ENCODE data around the gene PSMD13.
"Not testable (repeated sequence)": the region's sequence is repeated elsewhere in the genome, so short reads cannot be mapped to it uniquely, and the experiment has no call there.

PSMD13 gene

GRCh38 chr11:282630-283360 is 46.0 kb downstream of the PSMD13 start:
- TF ChIP-seq, protein P1, sequence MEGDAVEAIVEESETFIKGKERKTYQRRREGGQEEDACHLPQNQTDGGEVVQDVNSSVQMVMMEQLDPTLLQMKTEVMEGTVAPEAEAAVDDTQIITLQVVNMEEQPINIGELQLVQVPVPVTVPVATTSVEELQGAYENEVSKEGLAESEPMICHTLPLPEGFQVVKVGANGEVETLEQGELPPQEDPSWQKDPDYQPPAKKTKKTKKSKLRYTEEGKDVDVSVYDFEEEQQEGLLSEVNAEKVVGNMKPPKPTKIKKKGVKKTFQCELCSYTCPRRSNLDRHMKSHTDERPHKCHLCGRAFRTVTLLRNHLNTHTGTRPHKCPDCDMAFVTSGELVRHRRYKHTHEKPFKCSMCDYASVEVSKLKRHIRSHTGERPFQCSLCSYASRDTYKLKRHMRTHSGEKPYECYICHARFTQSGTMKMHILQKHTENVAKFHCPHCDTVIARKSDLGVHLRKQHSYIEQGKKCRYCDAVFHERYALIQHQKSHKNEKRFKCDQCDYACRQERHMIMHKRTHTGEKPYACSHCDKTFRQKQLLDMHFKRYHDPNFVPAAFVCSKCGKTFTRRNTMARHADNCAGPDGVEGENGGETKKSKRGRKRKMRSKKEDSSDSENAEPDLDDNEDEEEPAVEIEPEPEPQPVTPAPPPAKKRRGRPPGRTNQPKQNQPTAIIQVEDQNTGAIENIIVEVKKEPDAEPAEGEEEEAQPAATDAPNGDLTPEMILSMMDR (IDR thresholded peaks at IDR 0.05; ENCODE audit: control insufficient read depth, extremely low read depth, insufficient read depth): no peak
- DNase-seq (ENCODE audit: low read depth): no peak
- no peak overlapping the region for H3K4me3 ChIP-seq (ENCODE audit: low read depth, low read length)

GRCh38 chr11:283405-284104 is 46.8 kb downstream of the PSMD13 start:
- no peak for DNase-seq (ENCODE audit: low read depth)
- TF ChIP-seq, protein P1 (IDR thresholded peaks at IDR 0.05; ENCODE audit: control insufficient read depth, extremely low read depth, insufficient read depth): no peak
- H3K4me3 ChIP-seq (ENCODE audit: low read depth, low read length): no peak overlapping the region

- DNase-seq (ENCODE audit: low read depth): no peak
- TF ChIP-seq, protein P1 (IDR thresholded peaks at IDR 0.05; ENCODE audit: control insufficient read depth, extremely low read depth, insufficient read depth): no peak
- H3K4me3 ChIP-seq (ENCODE audit: low read depth, low read length): no peak overlapping the region
Measured at GRCh38 chr11:284105-285020, 47.6 kb downstream of the PSMD13 start.

DNA sequence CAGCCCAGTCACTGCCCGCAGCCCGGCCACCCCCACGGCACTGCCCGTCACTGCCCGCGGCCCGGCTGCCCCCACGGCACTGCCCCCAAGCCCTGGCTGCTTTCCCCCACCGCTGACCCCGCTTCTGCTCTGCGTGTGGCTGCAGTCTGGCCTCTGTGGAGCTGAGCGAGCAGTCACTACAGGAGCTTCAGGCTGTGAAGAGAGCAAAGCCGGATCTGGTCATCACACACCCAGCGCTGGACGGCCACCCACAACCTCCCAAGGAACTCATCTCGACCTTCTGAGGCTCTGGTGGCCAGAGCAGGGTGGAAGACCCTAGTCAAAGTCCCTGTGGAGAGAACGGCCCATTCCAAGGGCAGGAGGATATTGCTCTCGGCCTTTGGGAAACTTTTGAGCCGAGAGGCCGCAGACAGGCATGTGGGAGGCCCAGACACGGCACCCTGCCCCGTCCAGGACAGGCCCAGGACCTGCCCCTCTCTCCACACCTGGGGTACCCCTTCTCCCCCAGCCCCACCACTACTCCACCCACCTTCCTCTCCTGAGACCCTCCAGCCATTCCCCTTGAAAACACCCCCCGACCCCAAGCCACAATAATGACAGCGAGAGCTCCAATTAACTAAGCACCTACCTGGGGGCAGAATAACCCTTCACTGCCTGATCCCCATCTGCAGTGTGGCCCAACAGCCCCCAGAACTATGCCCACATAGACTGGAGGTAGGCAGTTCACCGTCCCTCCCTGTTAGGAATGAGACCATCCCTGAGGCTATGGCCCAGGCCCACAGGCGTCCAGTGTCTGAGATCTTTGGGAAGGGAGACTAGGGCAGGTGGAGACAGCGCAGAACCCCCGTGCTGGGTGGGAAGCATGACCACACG is 48.5 kb downstream of the PSMD13 start:
- H3K4me3 ChIP-seq (ENCODE audit: low read depth, low read length): no peak overlapping the region
- no peak for DNase-seq (ENCODE audit: low read depth)
- TF ChIP-seq, protein P1 (IDR thresholded peaks at IDR 0.05; ENCODE audit: control insufficient read depth, extremely low read depth, insufficient read depth): no peak

DNA sequence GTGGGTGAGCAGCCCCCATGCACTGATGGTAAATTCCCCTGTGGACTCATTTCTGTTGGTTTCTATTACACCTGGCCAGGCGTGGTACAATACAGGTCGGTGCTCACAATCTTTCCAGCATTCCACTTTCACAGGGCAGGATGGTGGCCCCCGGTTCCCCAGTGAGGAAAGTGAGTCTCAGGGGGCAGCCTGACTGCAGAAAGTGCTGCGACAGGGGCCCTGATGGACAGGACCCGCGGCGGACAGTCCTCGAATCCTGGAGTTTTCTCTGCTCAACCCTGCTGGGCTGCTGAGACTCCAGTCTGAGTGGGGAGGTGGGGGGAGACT is 49.1 kb downstream of the PSMD13 start:
- no peak overlapping the region for H3K4me3 ChIP-seq (ENCODE audit: low read depth, low read length)
- TF ChIP-seq, protein P1 (IDR thresholded peaks at IDR 0.05; ENCODE audit: control insufficient read depth, extremely low read depth, insufficient read depth): no peak
- DNase-seq (ENCODE audit: low read depth): no peak

DNA sequence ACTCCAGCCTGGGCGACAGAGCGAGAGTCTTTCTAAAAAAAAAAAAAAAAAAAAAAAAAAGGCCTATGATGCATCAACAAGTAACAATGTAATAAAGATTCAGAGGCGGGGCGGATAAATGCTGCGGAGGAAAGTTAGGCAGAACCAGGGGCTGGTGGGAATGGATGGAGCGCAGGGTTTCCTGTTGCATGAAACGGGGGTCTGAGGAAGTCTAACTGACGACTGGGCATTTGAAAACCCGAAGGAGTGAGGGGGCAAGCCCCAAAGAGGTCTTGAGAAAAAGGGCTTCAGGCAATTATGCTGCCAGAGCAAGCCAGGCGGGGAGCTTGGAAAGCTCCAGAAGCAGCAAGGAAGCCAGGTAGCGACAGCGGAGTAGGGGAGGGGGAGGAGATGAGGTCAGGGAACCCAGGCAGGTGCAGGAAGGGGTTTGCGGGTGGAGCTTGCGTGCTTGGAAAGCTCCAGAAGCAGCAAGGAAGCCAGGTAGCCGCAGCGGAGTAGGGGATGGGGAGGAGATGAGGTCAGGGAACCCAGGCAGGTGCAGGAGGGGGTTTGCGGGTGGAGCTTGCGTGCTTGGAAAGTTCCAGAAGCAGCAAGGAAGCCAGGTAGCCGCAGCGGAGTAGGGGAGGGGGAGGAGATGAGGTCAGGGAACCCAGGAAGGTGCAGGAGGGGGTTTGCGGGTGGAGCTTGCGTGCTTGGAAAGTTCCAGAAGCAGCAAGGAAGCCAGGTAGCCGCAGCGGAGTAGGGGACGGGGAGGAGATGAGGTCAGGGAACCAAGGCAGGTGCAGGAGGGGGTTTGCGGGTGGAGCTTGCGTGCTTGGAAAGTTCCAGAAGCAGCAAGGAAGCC is 50.4 kb downstream of the PSMD13 start:
- not testable (repeated sequence) for DNase-seq (ENCODE audit: low read depth); H3K4me3 ChIP-seq (ENCODE audit: low read depth, low read length)

All from LNCaP clone FGC (cell line).